Stomach (tissue), 9 donors: ENCODE measurements around the gene ST14. TPM values are rescaled to one million over a fixed set of nuclear protein-coding genes. Genes with fewer than 3 reads are reported as not detected.
"Not testable (repeated sequence)": the region's sequence is repeated elsewhere in the genome, so short reads cannot be mapped to it uniquely, and the experiment has no call there.

Experiments used
- DNase-seq, 2 donors: peaks; one replicate each; pipeline versions ENCODE4 v3.0.0 to v3.0.0-alpha.2; 2013 to 2019
- H3K27ac ChIP-seq, 5 donors: fragments of 200-600 bp in 4 of 5; sonication (generic) in 4 of 5; one replicate each; pipeline ENCODE4 v1.5.1; 2013 to 2019; ENCODE audit warnings: mild to moderate bottlenecking in 1 of 5, moderate library complexity in 1 of 5
- H3K27me3 ChIP-seq, 3 donors: fragments of 200-600 bp; sonication (generic); one replicate each; pipeline ENCODE4 v1.5.1; 2017 to 2019; ENCODE audit warnings: mixed run types in 1 of 3
- H3K36me3 ChIP-seq, 4 donors: fragments of 200-600 bp; sonication (generic); 1 replicate in 3 of 4; 2 replicates in 1 of 4; pipeline ENCODE4 v1.5.1; 2016 to 2019
- H3K4me1 ChIP-seq, 4 donors: fragments of 200-600 bp; sonication (generic); one replicate each; pipeline ENCODE4 v1.5.1; 2016 to 2019
- H3K4me3 ChIP-seq, 4 donors: fragments of 200-600 bp; sonication (generic) in 3 of 4; one replicate each; pipeline ENCODE4 v1.5.1; 2016 to 2019; ENCODE audit warnings: mild to moderate bottlenecking in 1 of 4
- H3K9me3 ChIP-seq, 4 donors: fragments of 200-600 bp; sonication (generic); one replicate each; pipeline ENCODE4 v1.5.1; 2016 to 2019
- EP300 ChIP-seq: sonication (generic); formaldehyde crosslinking; IDR thresholded peaks from one replicate; pipeline ENCODE4 v1.6.1; 2017; ENCODE audit warnings: antibody characterized with exemption
- POLR2A ChIP-seq, 4 donors: fragments of 450-650 bp; IDR thresholded peaks; one replicate each; pipeline ENCODE4 v1.6.1; 2016; ENCODE audit warnings: antibody characterized with exemption in 4 of 4, control low read depth in 2 of 4, mild to moderate bottlenecking in 1 of 4, moderate library complexity in 1 of 4
- POLR2AphosphoS5 ChIP-seq, 3 donors: sonication (generic); formaldehyde crosslinking; IDR thresholded peaks; one replicate each; pipeline ENCODE4 v1.6.1; 2016; ENCODE audit warnings: antibody characterized with exemption in 3 of 3
- WGBS, 5 donors: extraction: QIAGEN DNeasy Blood & Tissue Kit in 3 of 5; methylation state at CpG; one replicate each; pipeline versions ENCODE4 v1.1.5 to v1.1.7; 2013 to 2018; 5-methylcytosine and 5-hydroxymethylcytosine counted together
- intact Hi-C: fragments of 100-400 bp; cut with DNase I; formaldehyde crosslinking; loops from one replicate; pipeline ENCODE4 v1.15.1; 2023; ENCODE audit warnings: low total_unique reads
- polyA plus RNA-seq, 3 donors: library from polyadenylated mRNA; stranded (reverse); fragments of 200-250 nt; gene quantifications; one replicate each; pipeline ENCODE4 v1.2.3, GENCODE V29; 2013
- small RNA-seq, 4 donors: library from RNA; depleted of rRNA; stranded (forward); fragments of <200 nt; gene quantifications; one replicate each; pipeline ENCODE3, GENCODE V24; 2016
- total RNA-seq, 5 donors: library from RNA; depleted of rRNA; stranded (reverse); fragments of >200 nt; gene quantifications; one replicate each; pipeline versions ENCODE4 v1.1.0 to v1.2.3, GENCODE V29; 2014 to 2016
- TF ChIP-seq, protein P1 (sequence below), 7 experiments: fragments of 450-650 bp in 4 of 7; fragments of 200-600 bp in 3 of 7; sonication (generic) in 3 of 7; IDR thresholded peaks; one replicate each; pipeline ENCODE4 v1.5.1; 2016 to 2019; ENCODE audit warnings: antibody characterized with exemption in 7 of 7, control low read depth in 2 of 7, mild to moderate bottlenecking in 1 of 7
- donor health status: healthy with polysubstance abuse.
- donor health status: Bipolar disorder and iron deficiency.
- donor health status: healthy.

Gene ST14
- total and polyA plus RNA-seq, 8 donors: 12.4 to 380 (median 50.0) TPM

DNA sequence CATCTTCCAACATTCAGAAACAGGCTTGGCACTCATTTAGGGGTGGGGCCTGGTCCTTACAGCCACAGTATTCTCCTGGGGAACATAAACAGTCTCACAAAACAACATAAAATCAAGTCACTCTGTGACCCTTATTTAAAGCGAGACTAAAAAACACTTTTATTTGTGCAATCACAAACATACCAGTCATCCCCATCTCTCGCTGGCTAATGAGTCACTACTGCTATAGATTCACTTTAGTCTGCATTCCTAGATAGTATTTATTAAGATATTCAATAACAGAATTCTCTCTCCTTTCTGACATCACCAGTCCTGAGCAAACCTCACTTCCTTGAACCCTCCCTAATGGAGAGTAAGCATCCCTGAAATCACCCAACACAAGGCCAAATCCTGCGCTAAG, 87.2 kb downstream of the ST14 start:
- DNase-seq: no peak
- WGBS, 5 donors: 85 to 99% (median 90%) methylated on average over 3 of the region's 3 CpGs
- Histone ChIP-seq H3K27ac (no peak overlapping the region), H3K9me3 (peaks cover 0 to 5% (median 1%) of the 10 kb centered on the region in 4 donors), H3K36me3 (peaks cover 0 to 8% (median 4%) of the 10 kb centered on the region in 4 donors), H3K4me1 (peaks cover 0 to 53% (median 29%) of the 10 kb centered on the region in 4 donors), H3K27me3 (no peaks in the 10 kb centered on the region), H3K4me3 (no peak overlapping the region)
- TF ChIP-seq POLR2AphosphoS5 (IDR thresholded peaks at IDR 0.05) (no peak), EP300 (no peak), POLR2A (IDR thresholded peaks at IDR 0.05) (no peak)
- TF ChIP-seq, protein P1, sequence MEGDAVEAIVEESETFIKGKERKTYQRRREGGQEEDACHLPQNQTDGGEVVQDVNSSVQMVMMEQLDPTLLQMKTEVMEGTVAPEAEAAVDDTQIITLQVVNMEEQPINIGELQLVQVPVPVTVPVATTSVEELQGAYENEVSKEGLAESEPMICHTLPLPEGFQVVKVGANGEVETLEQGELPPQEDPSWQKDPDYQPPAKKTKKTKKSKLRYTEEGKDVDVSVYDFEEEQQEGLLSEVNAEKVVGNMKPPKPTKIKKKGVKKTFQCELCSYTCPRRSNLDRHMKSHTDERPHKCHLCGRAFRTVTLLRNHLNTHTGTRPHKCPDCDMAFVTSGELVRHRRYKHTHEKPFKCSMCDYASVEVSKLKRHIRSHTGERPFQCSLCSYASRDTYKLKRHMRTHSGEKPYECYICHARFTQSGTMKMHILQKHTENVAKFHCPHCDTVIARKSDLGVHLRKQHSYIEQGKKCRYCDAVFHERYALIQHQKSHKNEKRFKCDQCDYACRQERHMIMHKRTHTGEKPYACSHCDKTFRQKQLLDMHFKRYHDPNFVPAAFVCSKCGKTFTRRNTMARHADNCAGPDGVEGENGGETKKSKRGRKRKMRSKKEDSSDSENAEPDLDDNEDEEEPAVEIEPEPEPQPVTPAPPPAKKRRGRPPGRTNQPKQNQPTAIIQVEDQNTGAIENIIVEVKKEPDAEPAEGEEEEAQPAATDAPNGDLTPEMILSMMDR (IDR thresholded peaks at IDR 0.05): no peak
- intact Hi-C loops: no loop called here

DNA sequence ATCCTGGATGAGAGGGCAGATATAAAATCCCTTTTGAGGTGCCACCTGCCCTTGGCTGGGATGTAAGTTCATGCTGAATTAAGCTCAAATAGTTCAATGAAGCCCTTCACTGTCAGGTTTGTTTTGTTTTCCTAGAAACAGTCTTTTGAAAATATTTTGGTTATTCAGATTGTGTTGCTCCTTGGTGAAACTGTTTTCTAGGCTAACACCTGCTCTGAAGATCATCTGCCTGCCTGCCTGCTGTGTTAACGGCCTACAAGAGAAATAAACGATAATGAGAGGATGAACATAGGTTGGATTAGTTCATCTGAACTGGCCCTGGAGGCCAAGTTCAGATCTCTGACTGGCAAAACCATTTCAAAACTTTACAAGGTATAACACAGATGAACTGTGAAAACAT, 87.7 kb downstream of the ST14 start:
- Histone ChIP-seq H3K36me3 (peaks cover 0 to 8% (median 4%) of the 10 kb centered on the region in 4 donors), H3K4me1 (peaks cover 0 to 47% (median 26%) of the 10 kb centered on the region in 4 donors), H3K27me3 (no peaks in the 10 kb centered on the region), H3K27ac (no peak overlapping the region), H3K9me3 (peaks cover 0 to 11% (median 3%) of the 10 kb centered on the region in 4 donors), H3K4me3 (no peak overlapping the region)
- TF ChIP-seq POLR2AphosphoS5 (IDR thresholded peaks at IDR 0.05) (no peak), EP300 (no peak), POLR2A (IDR thresholded peaks at IDR 0.05) (no peak)
- TF ChIP-seq, protein P1 (IDR thresholded peaks at IDR 0.05): no peak
- DNase-seq: no peak
- 80 to 90% (median 83%) methylated on average over 2 of the region's 2 CpGs for WGBS, 5 donors
- intact Hi-C loops: no loop called here

DNA sequence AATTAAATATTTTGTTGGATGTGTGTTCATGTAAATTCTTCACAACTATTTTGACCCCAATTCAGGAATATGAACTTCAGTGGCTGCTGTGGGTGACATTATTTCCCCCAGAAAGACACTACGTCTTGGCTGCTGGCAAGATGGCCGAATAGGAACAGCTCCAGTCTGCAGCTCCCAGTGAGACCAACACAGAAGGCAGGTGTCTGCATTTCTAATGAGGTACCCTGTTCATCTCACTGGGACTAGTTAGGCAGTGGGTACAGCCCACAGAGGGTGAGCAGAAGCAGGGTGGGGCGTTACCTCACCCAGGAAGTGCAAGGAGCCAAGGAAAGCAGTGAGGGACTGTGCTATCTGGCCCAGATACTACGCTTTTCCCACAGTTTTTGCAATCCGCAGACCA, 89.8 kb downstream of the ST14 start:
- TF ChIP-seq EP300: no peak
- TF ChIP-seq, protein P1 (IDR thresholded peaks at IDR 0.05): no peak
- no peak for TF ChIP-seq POLR2A (IDR thresholded peaks at IDR 0.05)
- no peak for TF ChIP-seq POLR2AphosphoS5 (IDR thresholded peaks at IDR 0.05)
- Histone ChIP-seq H3K9me3 (peaks cover 0 to 12% (median 3%) of the 10 kb centered on the region in 4 donors), H3K27ac (no peak overlapping the region), H3K27me3 (no peaks in the 10 kb centered on the region), H3K36me3 (peaks cover 0 to 8% (median 4%) of the 10 kb centered on the region in 4 donors), H3K4me3 (no peak overlapping the region), H3K4me1 (peaks cover 0 to 27% (median 12%) of the 10 kb centered on the region in 4 donors)
- DNase-seq: no peak
- 91 to 99% (median 98%) methylated on average over 5 of the region's 5 CpGs for WGBS, 5 donors
- intact Hi-C loops: no loop called here

- intact Hi-C loops, DNase-seq: not testable (repeated sequence)
- 90 to 95% (median 92%) methylated on average over 5 of the region's 5 CpGs for WGBS, 5 donors
Observed at GRCh38 chr11:130249929-130250328, 90.3 kb downstream of the ST14 start.

DNA sequence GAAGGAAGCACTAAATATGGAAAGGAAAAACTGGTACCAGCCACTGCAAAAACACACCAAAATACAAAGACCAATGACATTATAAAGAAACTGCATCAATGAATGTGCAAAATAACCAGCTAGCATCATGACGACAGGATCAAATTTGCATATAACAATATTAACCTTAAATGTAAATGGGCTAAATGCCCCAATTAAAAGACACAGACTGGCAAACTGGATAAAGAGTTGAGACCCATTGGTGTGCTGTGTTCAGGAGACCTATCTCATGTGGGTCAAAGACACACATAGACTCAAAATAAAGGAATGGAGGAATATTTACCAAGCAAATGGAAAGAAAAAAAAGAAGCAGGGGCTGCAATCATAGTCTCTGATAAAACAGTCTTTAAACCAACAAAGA, 92.2 kb downstream of the ST14 start:
- Histone ChIP-seq H3K4me1 (peaks cover 0 to 14% (median 7%) of the 10 kb centered on the region in 4 donors), H3K9me3 (peaks cover 0 to 12% (median 3%) of the 10 kb centered on the region in 4 donors)
- H3K27ac ChIP-seq, H3K4me3 ChIP-seq, H3K27me3 ChIP-seq, intact Hi-C loops, H3K36me3 ChIP-seq, DNase-seq: not testable (repeated sequence)
- 85 to 93% (median 91%) methylated on average over 1 of the region's 1 CpG for WGBS, 5 donors

More at GRCh38 chr11:130249929-130250328, 90.3 kb downstream of the ST14 start:
- not testable (repeated sequence) for H3K27me3 ChIP-seq, H3K4me3 ChIP-seq, H3K27ac ChIP-seq, H3K36me3 ChIP-seq
- peaks cover 0 to 12% (median 3%) of the 10 kb centered on the region in 4 donors for H3K9me3 ChIP-seq
- peaks cover 0 to 25% (median 10%) of the 10 kb centered on the region in 4 donors for H3K4me1 ChIP-seq

Small RNAs within 50 kb of the gene (small RNA-seq; reads per million reads assigned to genes)
- 0 reads per million in 4 donors for gene RF00015

Other genes with a start within 250 kb of the ST14 start
- 100 to 1,000 TPM in 1 of 5 donors, 10 to 100 TPM in 2, 1 to 10 TPM in 2; 5.3 to 148 (median 27.7) TPM for gene PRDM10, start 156.9 kb upstream of the ST14 start, total RNA-seq
- 1 to 10 TPM; 1.7 to 2.0 (median 1.8) TPM for gene PRDM10, start 156.9 kb upstream of the ST14 start, polyA plus RNA-seq
- gene APLP2, start 89.9 kb upstream of the ST14 start, total RNA-seq: 100 to 1,000 TPM in 4 of 5 donors, 10 to 100 TPM in 1; 89.9 to 563 (median 217) TPM
- gene APLP2, start 89.9 kb upstream of the ST14 start, polyA plus RNA-seq: 10 to 100 TPM; 41.1 to 76.7 (median 64.0) TPM
- gene ZBTB44, start 155.1 kb downstream of the ST14 start, total RNA-seq: 100 to 1,000 TPM in 1 of 5 donors, 10 to 100 TPM in 4; 24.6 to 123 (median 72.8) TPM
- gene ZBTB44, start 155.1 kb downstream of the ST14 start, polyA plus RNA-seq: 10 to 100 TPM in 2 of 3 donors, 1 to 10 TPM in 1; 8.4 to 13.6 (median 10.9) TPM